SK-N-SH (cell line): Measurements from ENCODE around the gene SCN1B.
A peak's percentile ranks its signal among the peaks of the same experiment; 100 is the strongest.

ENCODE experiments used
- ELF1 ChIP-seq: IDR thresholded peaks from 2 replicates; pipeline ENCODE4 v1.4.0; 2012
- SIN3A ChIP-seq: IDR thresholded peaks from 2 replicates; pipeline ENCODE4 v1.6.1; 2012; ENCODE audit warnings: low read depth, mild to moderate bottlenecking, low read length, moderate library complexity, borderline replicate concordance
- TEAD4 ChIP-seq: IDR thresholded peaks from 2 replicates; pipeline ENCODE4 v1.4.0; 2012; ENCODE audit warnings: mild to moderate bottlenecking, borderline replicate concordance; ENCODE audit not compliant: insufficient read depth
- TF ChIP-seq, protein P1 (sequence below): fragments of 200-600 bp; sonication (generic); IDR thresholded peaks from 2 replicates; pipeline ENCODE4 v1.6.1; 2017; ENCODE audit warnings: antibody characterized with exemption, mild to moderate bottlenecking, moderate library complexity
- TF ChIP-seq, protein P2 (sequence below): IDR thresholded peaks from 2 replicates; pipeline ENCODE4 v1.4.0; 2012; ENCODE audit warnings: low read depth

DNA sequence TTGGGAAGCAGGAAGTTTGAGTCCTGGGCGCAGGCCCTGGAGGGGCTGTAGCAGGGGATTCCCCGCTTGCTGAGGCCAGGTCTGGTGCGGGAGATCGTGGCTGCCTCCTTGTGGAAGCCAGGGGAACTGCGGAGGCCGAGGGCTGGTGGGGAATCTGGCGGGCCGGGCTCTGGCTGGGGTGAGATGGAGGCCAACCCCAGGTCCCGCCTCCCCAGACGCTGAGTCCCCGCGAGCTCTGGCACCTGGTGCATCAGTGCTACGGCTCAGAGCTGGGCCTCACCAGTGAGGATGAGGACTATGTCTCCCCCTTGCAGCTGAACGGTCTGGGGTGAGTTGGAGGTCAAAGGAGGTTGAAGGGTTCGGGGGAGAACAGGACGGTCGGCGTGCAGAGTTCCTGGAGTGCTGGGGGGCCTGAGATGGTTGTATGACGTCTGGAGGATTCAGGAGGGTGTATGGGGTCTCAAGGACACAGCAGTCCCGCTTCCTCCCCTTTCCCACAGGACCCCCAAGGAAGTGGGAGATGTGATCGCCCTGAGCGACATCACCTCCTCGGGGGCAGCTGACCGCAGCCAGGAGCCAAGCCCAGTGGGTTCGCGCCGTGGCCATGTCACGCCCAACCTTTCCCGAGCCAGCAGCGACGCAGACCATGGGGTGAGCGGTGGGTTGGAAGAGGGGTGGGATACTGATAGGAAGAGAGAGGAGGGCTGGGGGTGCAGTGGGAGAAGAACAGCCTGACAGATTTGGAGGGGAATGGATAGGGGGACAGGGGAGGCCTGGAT, 17.0 kb upstream of the SCN1B start:
- TF ChIP-seq, protein P1, sequence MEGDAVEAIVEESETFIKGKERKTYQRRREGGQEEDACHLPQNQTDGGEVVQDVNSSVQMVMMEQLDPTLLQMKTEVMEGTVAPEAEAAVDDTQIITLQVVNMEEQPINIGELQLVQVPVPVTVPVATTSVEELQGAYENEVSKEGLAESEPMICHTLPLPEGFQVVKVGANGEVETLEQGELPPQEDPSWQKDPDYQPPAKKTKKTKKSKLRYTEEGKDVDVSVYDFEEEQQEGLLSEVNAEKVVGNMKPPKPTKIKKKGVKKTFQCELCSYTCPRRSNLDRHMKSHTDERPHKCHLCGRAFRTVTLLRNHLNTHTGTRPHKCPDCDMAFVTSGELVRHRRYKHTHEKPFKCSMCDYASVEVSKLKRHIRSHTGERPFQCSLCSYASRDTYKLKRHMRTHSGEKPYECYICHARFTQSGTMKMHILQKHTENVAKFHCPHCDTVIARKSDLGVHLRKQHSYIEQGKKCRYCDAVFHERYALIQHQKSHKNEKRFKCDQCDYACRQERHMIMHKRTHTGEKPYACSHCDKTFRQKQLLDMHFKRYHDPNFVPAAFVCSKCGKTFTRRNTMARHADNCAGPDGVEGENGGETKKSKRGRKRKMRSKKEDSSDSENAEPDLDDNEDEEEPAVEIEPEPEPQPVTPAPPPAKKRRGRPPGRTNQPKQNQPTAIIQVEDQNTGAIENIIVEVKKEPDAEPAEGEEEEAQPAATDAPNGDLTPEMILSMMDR, result peak; percentile 86
- TF ChIP-seq SIN3A (no peak), TEAD4 (no peak), ELF1 (no peak)
- TF ChIP-seq, protein P2, sequence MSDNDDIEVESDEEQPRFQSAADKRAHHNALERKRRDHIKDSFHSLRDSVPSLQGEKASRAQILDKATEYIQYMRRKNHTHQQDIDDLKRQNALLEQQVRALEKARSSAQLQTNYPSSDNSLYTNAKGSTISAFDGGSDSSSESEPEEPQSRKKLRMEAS, result no peak
